HFFc6 (cell line): ENCODE measurements around the gene CLDN9. TPM values are rescaled to one million over a fixed set of nuclear protein-coding genes. Genes with fewer than 3 reads are reported as not detected.
A peak's percentile ranks its signal among the peaks of the same experiment; 100 is the strongest.

Source experiments
- DNase-seq: peaks from one replicate; pipeline ENCODE4 v3.0.0-alpha.2; 2018
- H3K27ac Mint-ChIP-seq: 2 replicates; pipeline ENCODE4 v1.8.0; 2020; ENCODE audit warnings: mild to moderate bottlenecking, mixed read lengths
- H3K27me3 Mint-ChIP-seq: 2 replicates; pipeline ENCODE4 v1.8.0; 2021; ENCODE audit warnings: mild to moderate bottlenecking, moderate library complexity, mixed read lengths; ENCODE audit not compliant: insufficient read depth
- H3K36me3 Mint-ChIP-seq: 2 replicates; pipeline ENCODE4 v1.8.0; 2021; ENCODE audit warnings: low read depth, mixed read lengths
- H3K4me1 Mint-ChIP-seq: 2 replicates; pipeline ENCODE4 v1.8.0; 2020; ENCODE audit warnings: low read depth, mixed read lengths
- H3K4me3 Mint-ChIP-seq: 2 replicates; pipeline ENCODE4 v1.8.0; 2020; ENCODE audit warnings: mild to moderate bottlenecking, moderate library complexity, mixed read lengths
- H3K9me3 Mint-ChIP-seq: 2 replicates; pipeline ENCODE4 v1.8.0; 2020; ENCODE audit warnings: mild to moderate bottlenecking, mixed read lengths
- CTCF ChIP-seq: fragments of 200-600 bp; sonication (generic); IDR thresholded peaks from 2 replicates; pipeline ENCODE4 v1.5.0; 2021; ENCODE audit warnings: antibody characterized with exemption, mild to moderate bottlenecking
- total RNA-seq, 6 experiments: library from RNA; stranded (reverse); fragmentation: NEBNext Ultra II Directional; extraction: Animal tissue kit (Norgen Biotek cat#: 25700); gene quantifications; 2 replicates in 1 of 6; 3 replicates in 5 of 6; pipeline ENCODE4 v1.2.3, GENCODE V29; 2021

Gene CLDN9
- total RNA-seq, 6 experiments from 2014 or later = not detected

GRCh38 chr16:3012246-3012645, 477 bp upstream of the CLDN9 start:
- no peak for DNase-seq
- Mint-ChIP-seq H3K27ac (no peak overlapping the region), H3K4me3 (no peak overlapping the region), H3K27me3 (peaks cover 27% of the 10 kb centered on the region), H3K4me1 (peaks cover 18% of the 10 kb centered on the region), H3K9me3 (no peaks in the 10 kb centered on the region), H3K36me3 (no peaks in the 10 kb centered on the region)
- no peak for TF ChIP-seq CTCF

DNA sequence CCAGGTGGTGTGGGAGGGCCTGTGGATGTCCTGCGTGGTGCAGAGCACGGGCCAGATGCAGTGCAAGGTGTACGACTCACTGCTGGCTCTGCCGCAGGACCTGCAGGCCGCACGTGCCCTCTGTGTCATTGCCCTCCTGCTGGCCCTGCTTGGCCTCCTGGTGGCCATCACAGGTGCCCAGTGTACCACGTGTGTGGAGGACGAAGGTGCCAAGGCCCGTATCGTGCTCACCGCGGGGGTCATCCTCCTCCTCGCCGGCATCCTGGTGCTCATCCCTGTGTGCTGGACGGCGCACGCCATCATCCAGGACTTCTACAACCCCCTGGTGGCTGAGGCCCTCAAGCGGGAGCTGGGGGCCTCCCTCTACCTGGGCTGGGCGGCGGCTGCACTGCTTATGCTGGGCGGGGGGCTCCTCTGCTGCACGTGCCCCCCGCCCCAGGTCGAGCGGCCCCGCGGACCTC, 798 bp downstream of the CLDN9 start:
- Mint-ChIP-seq H3K27ac (no peak overlapping the region), H3K9me3 (no peaks in the 10 kb centered on the region), H3K4me3 (no peak overlapping the region), H3K27me3 (peaks cover 27% of the 10 kb centered on the region), H3K36me3 (no peaks in the 10 kb centered on the region), H3K4me1 (peaks cover 12% of the 10 kb centered on the region)
- DNase-seq = no peak
- peak; percentile 39 for TF ChIP-seq CTCF

GRCh38 chr16:3013998-3014690, 1.4 kb downstream of the CLDN9 start:
- peaks cover 12% of the 10 kb centered on the region for H3K4me1 Mint-ChIP-seq
- no peaks in the 10 kb centered on the region for H3K9me3 Mint-ChIP-seq
- H3K27ac Mint-ChIP-seq = no peak overlapping the region
- H3K36me3 Mint-ChIP-seq = no peaks in the 10 kb centered on the region
- peaks cover 27% of the 10 kb centered on the region for H3K27me3 Mint-ChIP-seq
- no peak for DNase-seq
- no peak for TF ChIP-seq CTCF
- no peak overlapping the region for H3K4me3 Mint-ChIP-seq

GRCh38 chr16:3014971-3015370, 2.2 kb downstream of the CLDN9 start:
- peaks cover 2% of the 10 kb centered on the region; the same call in 1 of the 2 replicates for H3K36me3 Mint-ChIP-seq
- peaks cover 15% of the 10 kb centered on the region for H3K4me1 Mint-ChIP-seq
- no peak overlapping the region for H3K4me3 Mint-ChIP-seq
- peaks cover 28% of the 10 kb centered on the region for H3K27me3 Mint-ChIP-seq
- H3K27ac Mint-ChIP-seq = no peak overlapping the region
- no peaks in the 10 kb centered on the region for H3K9me3 Mint-ChIP-seq
- DNase-seq = no peak
- no peak for TF ChIP-seq CTCF

DNA sequence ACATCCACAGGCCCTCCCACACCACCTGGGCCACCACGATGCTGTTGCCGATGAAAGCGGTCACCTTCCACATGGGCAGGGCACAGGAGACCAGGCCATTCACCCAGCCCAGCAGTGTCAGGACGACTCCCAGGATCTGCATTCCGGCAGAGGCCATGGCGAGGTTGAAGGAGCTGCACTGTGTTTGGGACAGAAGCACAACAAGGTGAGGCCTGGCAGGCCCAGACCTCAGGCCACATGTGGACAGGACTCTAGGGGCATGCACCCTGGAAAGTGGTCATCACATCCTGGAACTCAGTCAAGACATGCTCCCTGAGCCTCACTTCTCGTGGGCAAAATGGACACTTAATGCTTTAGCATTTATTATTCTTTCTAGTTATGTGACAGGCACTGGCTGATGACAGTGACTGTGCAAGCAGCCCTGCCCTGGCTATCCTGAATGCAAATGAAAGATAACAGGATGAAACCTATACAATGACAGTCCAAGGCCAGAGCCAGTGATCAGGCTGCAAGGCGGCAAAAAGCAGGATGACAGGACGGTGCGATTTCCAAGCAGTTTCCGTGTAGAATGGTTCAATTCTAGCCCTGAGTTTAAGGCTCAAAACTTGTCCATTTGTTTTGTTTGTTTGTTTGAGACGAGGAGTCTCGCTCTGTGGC, 3.3 kb downstream of the CLDN9 start:
- Mint-ChIP-seq H3K9me3 (no peaks in the 10 kb centered on the region), H3K27ac (no peak overlapping the region), H3K4me1 (peaks cover 18% of the 10 kb centered on the region), H3K27me3 (peaks cover 29% of the 10 kb centered on the region), H3K4me3 (no peak overlapping the region), H3K36me3 (peaks cover 9% of the 10 kb centered on the region; the same call in 1 of the 2 replicates)
- no peak for TF ChIP-seq CTCF
- no peak for DNase-seq
